Measurements from ENCODE around the gene FBXO45. TPM values are rescaled to one million over a fixed set of nuclear protein-coding genes. Genes with fewer than 3 reads are reported as not detected.

Gene FBXO45
- total RNA-seq, 1 donor from 2014 or later = 8.2 TPM

DNA sequence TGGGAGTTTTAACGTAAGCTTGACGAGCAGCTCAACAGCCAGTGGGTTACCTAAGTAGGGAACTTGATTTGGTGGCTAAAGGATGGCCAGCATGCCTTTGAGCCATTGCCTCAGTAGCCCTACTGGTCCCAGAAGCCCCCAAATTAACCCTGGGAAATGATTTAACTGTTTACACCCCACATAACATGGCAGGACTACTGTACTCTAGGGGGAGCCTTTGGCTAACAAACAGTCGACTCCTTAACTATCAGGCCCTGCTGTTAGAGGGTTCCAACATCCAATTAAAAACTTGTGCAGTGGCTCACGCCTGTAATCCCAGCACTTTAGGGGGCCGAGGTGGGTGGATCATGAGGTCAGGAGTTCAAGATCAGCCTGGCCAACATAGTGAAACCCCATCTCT lies 43.9 kb upstream of the FBXO45 start:
- no peaks in the 10 kb centered on the region for H3K36me3 Mint-ChIP-seq (ENCODE audit: unreplicated experiment)
- H3K4me3 Mint-ChIP-seq (ENCODE audit: unreplicated experiment) = no peak overlapping the region
- no peaks in the 10 kb centered on the region for H3K27me3 Mint-ChIP-seq (ENCODE audit: unreplicated experiment)
- no peak overlapping the region for H3K27ac Mint-ChIP-seq (ENCODE audit: unreplicated experiment)
- peaks cover 3% of the 10 kb centered on the region for H3K4me1 Mint-ChIP-seq (ENCODE audit: unreplicated experiment)
- no peak for DNase-seq (ENCODE audit: extremely low spot score, unreplicated experiment)
- TF ChIP-seq, protein P1, sequence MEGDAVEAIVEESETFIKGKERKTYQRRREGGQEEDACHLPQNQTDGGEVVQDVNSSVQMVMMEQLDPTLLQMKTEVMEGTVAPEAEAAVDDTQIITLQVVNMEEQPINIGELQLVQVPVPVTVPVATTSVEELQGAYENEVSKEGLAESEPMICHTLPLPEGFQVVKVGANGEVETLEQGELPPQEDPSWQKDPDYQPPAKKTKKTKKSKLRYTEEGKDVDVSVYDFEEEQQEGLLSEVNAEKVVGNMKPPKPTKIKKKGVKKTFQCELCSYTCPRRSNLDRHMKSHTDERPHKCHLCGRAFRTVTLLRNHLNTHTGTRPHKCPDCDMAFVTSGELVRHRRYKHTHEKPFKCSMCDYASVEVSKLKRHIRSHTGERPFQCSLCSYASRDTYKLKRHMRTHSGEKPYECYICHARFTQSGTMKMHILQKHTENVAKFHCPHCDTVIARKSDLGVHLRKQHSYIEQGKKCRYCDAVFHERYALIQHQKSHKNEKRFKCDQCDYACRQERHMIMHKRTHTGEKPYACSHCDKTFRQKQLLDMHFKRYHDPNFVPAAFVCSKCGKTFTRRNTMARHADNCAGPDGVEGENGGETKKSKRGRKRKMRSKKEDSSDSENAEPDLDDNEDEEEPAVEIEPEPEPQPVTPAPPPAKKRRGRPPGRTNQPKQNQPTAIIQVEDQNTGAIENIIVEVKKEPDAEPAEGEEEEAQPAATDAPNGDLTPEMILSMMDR (IDR thresholded peaks at IDR 0.05) = peak; percentile 35
- no peaks in the 10 kb centered on the region for H3K9me3 Mint-ChIP-seq (ENCODE audit: unreplicated experiment)

- Mint-ChIP-seq H3K36me3 (ENCODE audit: unreplicated experiment) (no peaks in the 10 kb centered on the region), H3K9me3 (ENCODE audit: unreplicated experiment) (no peaks in the 10 kb centered on the region), H3K4me1 (ENCODE audit: unreplicated experiment) (peaks cover 3% of the 10 kb centered on the region), H3K4me3 (ENCODE audit: unreplicated experiment) (no peak overlapping the region), H3K27me3 (ENCODE audit: unreplicated experiment) (no peaks in the 10 kb centered on the region), H3K27ac (ENCODE audit: unreplicated experiment) (no peak overlapping the region)
- TF ChIP-seq, protein P1 (IDR thresholded peaks at IDR 0.05) = no peak
- DNase-seq (ENCODE audit: extremely low spot score, unreplicated experiment) = no peak
Measured at GRCh38 chr3:196525141-196525540, 43.3 kb upstream of the FBXO45 start.

GRCh38 chr3:196528639-196529233 lies 39.7 kb upstream of the FBXO45 start:
- Mint-ChIP-seq H3K36me3 (ENCODE audit: unreplicated experiment) (no peaks in the 10 kb centered on the region), H3K9me3 (ENCODE audit: unreplicated experiment) (no peaks in the 10 kb centered on the region), H3K27me3 (ENCODE audit: unreplicated experiment) (peaks cover 7% of the 10 kb centered on the region), H3K4me1 (ENCODE audit: unreplicated experiment) (peaks cover 11% of the 10 kb centered on the region), H3K27ac (ENCODE audit: unreplicated experiment) (peak overlapping the region; percentile 54), H3K4me3 (ENCODE audit: unreplicated experiment) (peak overlapping the region; percentile 62)
- peak; percentile 94 for DNase-seq (ENCODE audit: extremely low spot score, unreplicated experiment)
- TF ChIP-seq, protein P1 (IDR thresholded peaks at IDR 0.05) = peak; percentile 87

DNA sequence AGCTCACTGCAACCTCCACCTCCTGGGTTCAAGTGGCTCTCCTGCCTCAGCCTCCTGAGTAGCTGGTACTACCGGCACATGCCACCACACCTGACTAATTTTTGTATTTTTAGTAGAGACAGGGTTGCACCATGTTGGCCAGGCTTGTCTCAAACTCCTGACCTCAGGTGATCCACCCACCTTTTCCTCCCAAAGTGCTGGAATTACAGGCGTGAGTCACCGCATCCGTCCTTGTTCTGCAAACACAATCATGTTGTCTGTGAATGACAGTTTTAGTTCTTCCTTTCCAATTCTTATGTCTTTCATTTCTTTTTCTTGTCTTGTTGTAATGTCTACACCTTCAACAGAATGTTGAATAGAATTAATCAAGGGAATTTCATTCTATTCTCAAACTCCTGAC lies 37.0 kb upstream of the FBXO45 start:
- DNase-seq (ENCODE audit: extremely low spot score, unreplicated experiment) = no peak
- Mint-ChIP-seq H3K27ac (ENCODE audit: unreplicated experiment) (no peak overlapping the region), H3K4me1 (ENCODE audit: unreplicated experiment) (peaks cover 11% of the 10 kb centered on the region), H3K4me3 (ENCODE audit: unreplicated experiment) (no peak overlapping the region), H3K27me3 (ENCODE audit: unreplicated experiment) (peaks cover 8% of the 10 kb centered on the region), H3K36me3 (ENCODE audit: unreplicated experiment) (no peaks in the 10 kb centered on the region), H3K9me3 (ENCODE audit: unreplicated experiment) (no peaks in the 10 kb centered on the region)
- TF ChIP-seq, protein P1 (IDR thresholded peaks at IDR 0.05) = no peak

- Mint-ChIP-seq H3K36me3 (ENCODE audit: unreplicated experiment) (no peaks in the 10 kb centered on the region), H3K4me1 (ENCODE audit: unreplicated experiment) (peaks cover 9% of the 10 kb centered on the region), H3K27ac (ENCODE audit: unreplicated experiment) (no peak overlapping the region), H3K27me3 (ENCODE audit: unreplicated experiment) (peaks cover 11% of the 10 kb centered on the region), H3K9me3 (ENCODE audit: unreplicated experiment) (no peaks in the 10 kb centered on the region), H3K4me3 (ENCODE audit: unreplicated experiment) (no peak overlapping the region)
- TF ChIP-seq, protein P1 (IDR thresholded peaks at IDR 0.05) = no peak
- no peak for DNase-seq (ENCODE audit: extremely low spot score, unreplicated experiment)
Measured at GRCh38 chr3:196533260-196533681, 35.2 kb upstream of the FBXO45 start.
